C4-2B (cell line): Measurements from ENCODE around the gene RPL15.
"Not testable (repeated sequence)": the region's sequence is repeated elsewhere in the genome, so short reads cannot be mapped to it uniquely, and the experiment has no call there.

Source experiments
- CTCF ChIP-seq: fragments of 450-650 bp; conservative IDR thresholded peaks from 2 replicates; pipeline ENCODE4 v1.5.1; 2017; ENCODE audit warnings: mild to moderate bottlenecking
- ZFX ChIP-seq: fragments of 450-650 bp; IDR thresholded peaks from 2 replicates; pipeline ENCODE4 v1.6.1; 2017

- TF ChIP-seq CTCF, ZFX: not testable (repeated sequence)
These were observed 46.3 kb upstream of the RPL15 start for GRCh38 chr3:23870663-23871043.
